Heart left ventricle (tissue), 13 donors: ENCODE results near the gene SLC26A11.

ENCODE experiments used
- POLR2A ChIP-seq, 2 donors: fragments of 450-650 bp; IDR thresholded peaks; one replicate each; pipeline ENCODE4 v1.6.1; 2017; ENCODE audit warnings: antibody characterized with exemption in 2 of 2, mild to moderate bottlenecking in 2 of 2, moderate library complexity in 2 of 2
- TF ChIP-seq, protein P1 (sequence below), 12 donors: fragments of 200-600 bp; sonication (generic) in 4 of 12; IDR thresholded peaks; one replicate each; pipeline versions ENCODE4 v1.5.0 to v1.8.0; 2018 to 2022; ENCODE audit warnings: antibody characterized with exemption in 12 of 12, mild to moderate bottlenecking in 5 of 12
- donor health status: ischemic (EF 13 %, LVEDD 7.1; RV severe dilation, severe dysfunction).
- donor health status: DM: no; HTN: yes; CAD: no.
- donor health status: DM: no; HTN: no; CAD: no.
- donor health status: ischemic (EF 25% LVEDD 6.9; RV normal size, moderate dysfunction).
- donor health status: ischemic (EF 25% LVEDD 5.7; RV mildly dilated, moderate dysfunction).
- donor health status: ischemic (EF 35%, LVEDD 5.7; RV mildly dilated, moderate dysfunction).
- donor health status: nonischemic (EF 11% LVEDD 7.7; RV severe dilation, severe dysfunction).
- donor health status: DM: yes; HTN: yes; CAD: no.
- donor health status: PGD.
- donor health status: ischemic (EF 29% LVEDD 5.4; RV normal size, mild dysfunction).
- donor health status: nonischemic (EF 23%, LVEDD 6.1; RV moderate dilation, normal function).

DNA sequence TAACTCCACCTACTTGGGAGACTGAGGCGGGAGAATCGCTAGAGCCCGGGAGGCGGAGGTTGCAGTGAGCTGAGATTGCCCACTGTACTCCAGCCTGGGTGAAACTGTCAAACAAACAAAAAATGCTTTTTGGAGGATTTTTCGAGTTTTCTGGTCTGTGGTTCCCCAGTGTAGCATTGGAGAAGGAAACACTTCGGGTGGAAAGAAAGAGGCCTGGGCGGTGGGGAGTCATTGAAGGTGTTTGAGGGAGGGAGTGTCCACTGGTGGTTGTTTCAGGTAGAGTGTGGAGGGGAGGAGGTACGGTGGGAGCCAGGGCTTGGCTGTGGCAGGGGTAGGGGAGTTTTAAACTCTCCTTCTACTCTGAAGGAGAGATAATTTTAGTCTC lies 41.7 kb downstream of the SLC26A11 start:
- no peak for TF ChIP-seq POLR2A (IDR thresholded peaks at IDR 0.05)
- TF ChIP-seq, protein P1, sequence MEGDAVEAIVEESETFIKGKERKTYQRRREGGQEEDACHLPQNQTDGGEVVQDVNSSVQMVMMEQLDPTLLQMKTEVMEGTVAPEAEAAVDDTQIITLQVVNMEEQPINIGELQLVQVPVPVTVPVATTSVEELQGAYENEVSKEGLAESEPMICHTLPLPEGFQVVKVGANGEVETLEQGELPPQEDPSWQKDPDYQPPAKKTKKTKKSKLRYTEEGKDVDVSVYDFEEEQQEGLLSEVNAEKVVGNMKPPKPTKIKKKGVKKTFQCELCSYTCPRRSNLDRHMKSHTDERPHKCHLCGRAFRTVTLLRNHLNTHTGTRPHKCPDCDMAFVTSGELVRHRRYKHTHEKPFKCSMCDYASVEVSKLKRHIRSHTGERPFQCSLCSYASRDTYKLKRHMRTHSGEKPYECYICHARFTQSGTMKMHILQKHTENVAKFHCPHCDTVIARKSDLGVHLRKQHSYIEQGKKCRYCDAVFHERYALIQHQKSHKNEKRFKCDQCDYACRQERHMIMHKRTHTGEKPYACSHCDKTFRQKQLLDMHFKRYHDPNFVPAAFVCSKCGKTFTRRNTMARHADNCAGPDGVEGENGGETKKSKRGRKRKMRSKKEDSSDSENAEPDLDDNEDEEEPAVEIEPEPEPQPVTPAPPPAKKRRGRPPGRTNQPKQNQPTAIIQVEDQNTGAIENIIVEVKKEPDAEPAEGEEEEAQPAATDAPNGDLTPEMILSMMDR (IDR thresholded peaks at IDR 0.05): no peak
